ENCODE measurements around the gene KRT86.

KRT86 gene

GRCh38 chr12:52274521-52275120 lies at the start of gene KRT86:
Gene KRT86 (plus strand): TSS chr12:52274645. CDS start chr12:52301917, 27,272 bp downstream.
- no peaks in the 10 kb centered on the region for H3K36me3 ChIP-seq (replicated peaks; ENCODE audit: low read depth, low read length)
- H3K79me2 ChIP-seq (ENCODE audit: low read length) = no peaks in the 10 kb centered on the region
- H2AFZ ChIP-seq (ENCODE audit: low read depth, low read length) = no peak within 1 kb of the TSS
- peaks cover 4% of the 10 kb centered on the region for H3K4me1 ChIP-seq (ENCODE audit: low read length)
- peaks cover 24% of the 10 kb centered on the region for H3K27me3 ChIP-seq (ENCODE audit: low read depth, low read length)
- no peak within 1 kb of the TSS for H3K27ac ChIP-seq (ENCODE audit: low read length)
- no peak within 1 kb of the TSS for H3K4me3 ChIP-seq (ENCODE audit: low read length)
- no peaks in the 10 kb centered on the region for H3K9me3 ChIP-seq (ENCODE audit: insufficient read depth, low read length)
- no peak within 1 kb of the TSS for H3K9ac ChIP-seq (ENCODE audit: low read length)
- TF ChIP-seq EZH2phosphoT487 (IDR thresholded peaks at IDR 0.05; ENCODE audit: low read depth) (no peak), CTCF (IDR thresholded peaks at IDR 0.05; ENCODE audit: low read depth, low read length) (no peak)
- no peak within 1 kb of the TSS for H3K4me2 ChIP-seq (ENCODE audit: low read length)
- no peaks in the 10 kb centered on the region for H4K20me1 ChIP-seq (ENCODE audit: insufficient read depth, low read length)

GRCh38 chr12:52225752-52226151 lies 48.7 kb upstream of the KRT86 start:
- H3K36me3 ChIP-seq (replicated peaks; ENCODE audit: low read depth, low read length) = no peaks in the 10 kb centered on the region
- TF ChIP-seq EZH2phosphoT487 (IDR thresholded peaks at IDR 0.05; ENCODE audit: low read depth) (no peak), CTCF (IDR thresholded peaks at IDR 0.05; ENCODE audit: low read depth, low read length) (no peak)
- no peak overlapping the region for H3K27ac ChIP-seq (ENCODE audit: low read length)
- H2AFZ ChIP-seq (ENCODE audit: low read depth, low read length) = no peak overlapping the region
- H3K9me3 ChIP-seq (ENCODE audit: insufficient read depth, low read length) = no peaks in the 10 kb centered on the region
- no peak overlapping the region for H3K9ac ChIP-seq (ENCODE audit: low read length)
- peaks cover 57% of the 10 kb centered on the region for H3K27me3 ChIP-seq (ENCODE audit: low read depth, low read length)
- H3K79me2 ChIP-seq (ENCODE audit: low read length) = no peaks in the 10 kb centered on the region
- peaks cover 12% of the 10 kb centered on the region for H3K4me1 ChIP-seq (ENCODE audit: low read length)
- H4K20me1 ChIP-seq (ENCODE audit: insufficient read depth, low read length) = no peaks in the 10 kb centered on the region
- no peak overlapping the region for H3K4me2 ChIP-seq (ENCODE audit: low read length)
- H3K4me3 ChIP-seq (ENCODE audit: low read length) = no peak overlapping the region

- H3K4me2 ChIP-seq (ENCODE audit: low read length) = no peak overlapping the region
- H3K27me3 ChIP-seq (ENCODE audit: low read depth, low read length) = peaks cover 51% of the 10 kb centered on the region
- no peak for TF ChIP-seq CTCF (IDR thresholded peaks at IDR 0.05; ENCODE audit: low read depth, low read length)
- TF ChIP-seq EZH2phosphoT487 (IDR thresholded peaks at IDR 0.05; ENCODE audit: low read depth) = no peak
- no peak overlapping the region for H3K27ac ChIP-seq (ENCODE audit: low read length)
- no peaks in the 10 kb centered on the region for H3K9me3 ChIP-seq (ENCODE audit: insufficient read depth, low read length)
- no peaks in the 10 kb centered on the region for H3K36me3 ChIP-seq (replicated peaks; ENCODE audit: low read depth, low read length)
- peaks cover 12% of the 10 kb centered on the region for H3K4me1 ChIP-seq (ENCODE audit: low read length)
- H3K9ac ChIP-seq (ENCODE audit: low read length) = no peak overlapping the region
- H3K4me3 ChIP-seq (ENCODE audit: low read length) = no peak overlapping the region
- no peaks in the 10 kb centered on the region for H4K20me1 ChIP-seq (ENCODE audit: insufficient read depth, low read length)
- H3K79me2 ChIP-seq (ENCODE audit: low read length) = no peaks in the 10 kb centered on the region
- no peak overlapping the region for H2AFZ ChIP-seq (ENCODE audit: low read depth, low read length)
Observed at GRCh38 chr12:52226446-52226845, 48.0 kb upstream of the KRT86 start.

DNA sequence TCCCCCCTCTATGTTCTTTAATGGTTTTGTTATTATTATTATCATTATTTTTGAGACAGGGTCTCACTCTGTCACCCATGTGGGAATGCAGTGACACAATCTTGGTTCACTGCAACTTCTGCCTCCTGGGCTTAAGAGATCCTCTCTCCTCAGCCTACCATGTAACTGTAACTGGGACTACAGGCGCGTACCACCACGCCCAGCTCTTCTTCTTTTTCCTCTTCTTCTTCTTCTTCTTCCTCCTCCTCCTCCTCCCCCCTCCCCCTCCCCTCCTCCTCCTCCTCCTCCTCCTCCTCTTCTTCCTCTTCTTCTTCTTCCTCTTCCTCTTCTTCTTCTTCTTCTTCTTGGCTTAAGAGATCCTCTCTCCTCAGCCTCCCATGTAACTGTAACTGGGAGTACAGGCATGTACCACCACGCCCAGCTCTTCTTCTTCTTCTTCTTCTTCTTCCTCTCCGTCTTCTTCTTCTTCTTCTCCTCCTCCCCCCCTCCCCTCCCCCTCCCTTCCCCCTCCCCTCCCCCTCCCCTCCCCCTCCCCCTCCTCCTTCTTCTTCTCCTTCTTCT lies 46.8 kb upstream of the KRT86 start:
- no peaks in the 10 kb centered on the region for H3K36me3 ChIP-seq (replicated peaks; ENCODE audit: low read depth, low read length)
- no peak overlapping the region for H3K4me2 ChIP-seq (ENCODE audit: low read length)
- H4K20me1 ChIP-seq (ENCODE audit: insufficient read depth, low read length) = no peaks in the 10 kb centered on the region
- no peak overlapping the region for H3K27ac ChIP-seq (ENCODE audit: low read length)
- TF ChIP-seq EZH2phosphoT487 (IDR thresholded peaks at IDR 0.05; ENCODE audit: low read depth) (no peak), CTCF (IDR thresholded peaks at IDR 0.05; ENCODE audit: low read depth, low read length) (no peak)
- no peak overlapping the region for H3K9ac ChIP-seq (ENCODE audit: low read length)
- no peaks in the 10 kb centered on the region for H3K4me1 ChIP-seq (ENCODE audit: low read length)
- H3K79me2 ChIP-seq (ENCODE audit: low read length) = no peaks in the 10 kb centered on the region
- H3K9me3 ChIP-seq (ENCODE audit: insufficient read depth, low read length) = no peaks in the 10 kb centered on the region
- H2AFZ ChIP-seq (ENCODE audit: low read depth, low read length) = no peak overlapping the region
- no peak overlapping the region for H3K4me3 ChIP-seq (ENCODE audit: low read length)
- H3K27me3 ChIP-seq (ENCODE audit: low read depth, low read length) = peaks cover 51% of the 10 kb centered on the region

All from OCI-LY3 (cell line).